Fibroblast of lung (primary cell): ENCODE measurements around the gene MS4A14. TPM values are rescaled to one million over a fixed set of nuclear protein-coding genes. Genes with fewer than 3 reads are reported as not detected.

Experiments
- DNase-seq, 2 donors: peaks; one replicate each; pipeline versions ENCODE4 v3.0.0 to v3.0.0-alpha.2; 2010; ENCODE audit warnings: low read depth in 2 of 2
- H2AFZ ChIP-seq: 2 replicates; pipeline ENCODE4 v1.5.1; 2012; ENCODE audit warnings: low read length, control low read depth, inconsistent platforms
- H3K27ac ChIP-seq: 2 replicates; pipeline ENCODE4 v1.5.1; 2011; ENCODE audit warnings: low read length, control low read depth; ENCODE audit not compliant: insufficient read depth
- H3K27me3 ChIP-seq: 2 replicates; pipeline ENCODE4 v1.5.1; 2011; ENCODE audit warnings: mild to moderate bottlenecking, low read length; ENCODE audit not compliant: control insufficient read depth, insufficient read depth
- H3K36me3 ChIP-seq: 2 replicates; pipeline ENCODE4 v1.5.1; 2011; ENCODE audit warnings: low read length; ENCODE audit not compliant: control insufficient read depth, insufficient read depth
- H3K4me1 ChIP-seq: 2 replicates; pipeline ENCODE4 v1.5.1; 2011; ENCODE audit warnings: low read length; ENCODE audit not compliant: control insufficient read depth, insufficient read depth; ENCODE audit errors: extremely low read depth
- H3K4me2 ChIP-seq: 2 replicates; pipeline ENCODE4 v1.5.1; 2011; ENCODE audit warnings: low read length, control low read depth; ENCODE audit not compliant: insufficient read depth; ENCODE audit errors: extremely low read depth
- H3K4me3 ChIP-seq, 4 experiments: fragments of 200-600 bp in 1 of 4; sonication (generic) in 1 of 4; replicated peaks in 1 of 4; 2 replicates each; pipeline ENCODE4 v1.5.1; 2011 to 2016; ENCODE audit warnings: low read length in 4 of 4, low read depth in 3 of 4, mild to moderate bottlenecking in 3 of 4, control low read depth in 2 of 4, inconsistent platforms in 1 of 4, mixed read lengths in 1 of 4; ENCODE audit not compliant: insufficient read depth in 1 of 4; ENCODE audit errors: control extremely low read depth in 1 of 4
- H3K79me2 ChIP-seq: 2 replicates; pipeline ENCODE4 v1.5.1; 2012; ENCODE audit warnings: mild to moderate bottlenecking, low read length, inconsistent platforms; ENCODE audit not compliant: control insufficient read depth, insufficient read depth
- H3K9ac ChIP-seq: 2 replicates; pipeline ENCODE4 v1.5.1; 2011; ENCODE audit warnings: mild to moderate bottlenecking, low read length, control low read depth; ENCODE audit not compliant: insufficient read depth
- H3K9me3 ChIP-seq: 2 replicates; pipeline ENCODE4 v1.5.1; 2012; ENCODE audit warnings: low read depth, low read length; ENCODE audit not compliant: control insufficient read depth, insufficient read depth
- H4K20me1 ChIP-seq: 2 replicates; pipeline ENCODE4 v1.5.1; 2011; ENCODE audit warnings: low read length; ENCODE audit not compliant: control insufficient read depth, insufficient read depth; ENCODE audit errors: extremely low read depth
- CTCF ChIP-seq, 2 donors: IDR thresholded peaks in 1 of 2; conservative IDR thresholded peaks in 1 of 2; 1 replicate in 1 of 2; 2 replicates in 1 of 2; pipeline ENCODE4 v1.5.1; 2011 to 2012; ENCODE audit warnings: low read length in 2 of 2, control low read depth in 1 of 2, inconsistent platforms in 1 of 2, low read depth in 1 of 2, mild to moderate bottlenecking in 1 of 2
- EZH2 ChIP-seq: IDR thresholded peaks from 2 replicates; pipeline ENCODE4 v1.5.1; 2012; ENCODE audit warnings: low read length, control low read depth, mild to moderate bottlenecking; ENCODE audit errors: missing control alignments
- polyA plus RNA-seq, 2 donors: library from polyadenylated mRNA; depleted of rRNA in 1 of 2; stranded (reverse) in 1 of 2; unstranded in 1 of 2; fragments of >200 nt; gene quantifications; 2 replicates each; pipeline ENCODE4 v1.2.1, GENCODE V29; 2011 to 2012; ENCODE audit warnings: missing spikeins in 1 of 2
- total RNA-seq: library from RNA; depleted of rRNA; stranded (reverse); fragments of >200 nt; gene quantifications from 2 replicates; pipeline ENCODE4 v1.2.1, GENCODE V29; 2014

The MS4A14 gene
- total and polyA plus RNA-seq, 2 donors (not counting 1 experiment from before 2014, with no cell fraction given) = not detected

GRCh38 chr11:60372767-60373166 is 23.5 kb upstream of the MS4A14 start:
- Histone ChIP-seq H3K9me3 (no peaks in the 10 kb centered on the region), H3K4me2 (no peak overlapping the region), H2AFZ (no peak overlapping the region), H4K20me1 (no peaks in the 10 kb centered on the region), H3K9ac (no peak overlapping the region), H3K4me1 (no peaks in the 10 kb centered on the region), H3K36me3 (no peaks in the 10 kb centered on the region), H3K27ac (no peak overlapping the region), H3K79me2 (no peaks in the 10 kb centered on the region), H3K27me3 (no peaks in the 10 kb centered on the region), H3K4me3 (no peak overlapping the region)
- no peak for DNase-seq
- TF ChIP-seq EZH2 = no peak
- TF ChIP-seq CTCF (conservative IDR thresholded peaks at IDR 0.05 in 1 of 2, IDR thresholded peaks at IDR 0.05 in 1 of 2; ENCODE audit: low read depth in 1 of 2, low read length in 2 of 2) = no peak

GRCh38 chr11:60375316-60375715 is 20.9 kb upstream of the MS4A14 start:
- Histone ChIP-seq H3K36me3 (no peaks in the 10 kb centered on the region), H3K27me3 (no peaks in the 10 kb centered on the region), H3K79me2 (no peaks in the 10 kb centered on the region), H3K4me3 (no peak overlapping the region), H3K27ac (no peak overlapping the region), H4K20me1 (no peaks in the 10 kb centered on the region), H3K4me1 (no peaks in the 10 kb centered on the region), H3K9ac (no peak overlapping the region), H3K4me2 (no peak overlapping the region), H2AFZ (no peak overlapping the region), H3K9me3 (no peaks in the 10 kb centered on the region)
- no peak for DNase-seq
- TF ChIP-seq CTCF (conservative IDR thresholded peaks at IDR 0.05 in 1 of 2, IDR thresholded peaks at IDR 0.05 in 1 of 2; ENCODE audit: low read depth in 1 of 2, low read length in 2 of 2) (no peak), EZH2 (no peak)

- no peaks in the 10 kb centered on the region for H3K9me3 ChIP-seq
- no peaks in the 10 kb centered on the region for H3K79me2 ChIP-seq
- no peak overlapping the region for H3K9ac ChIP-seq
- H2AFZ ChIP-seq = no peak overlapping the region
- no peak for TF ChIP-seq EZH2
- TF ChIP-seq CTCF (conservative IDR thresholded peaks at IDR 0.05 in 1 of 2, IDR thresholded peaks at IDR 0.05 in 1 of 2; ENCODE audit: low read depth in 1 of 2, low read length in 2 of 2) = no peak
- no peaks in the 10 kb centered on the region for H3K36me3 ChIP-seq
- H3K4me1 ChIP-seq = no peaks in the 10 kb centered on the region
- no peak overlapping the region for H3K4me3 ChIP-seq
- no peak overlapping the region for H3K4me2 ChIP-seq
- H3K27me3 ChIP-seq = no peaks in the 10 kb centered on the region
- no peak overlapping the region for H3K27ac ChIP-seq
- no peaks in the 10 kb centered on the region for H4K20me1 ChIP-seq
- no peak for DNase-seq
Measured at GRCh38 chr11:60376601-60377000, 19.7 kb upstream of the MS4A14 start.
